HG03565 (cell line): ENCODE data around the gene LIX1L.
A peak's percentile ranks its signal among the peaks of the same experiment; 100 is the strongest.

Experiments
- ATAC-seq: cut with Tn5 transposase; IDR thresholded peaks from one replicate; pipeline ENCODE4 v1.9.1; 2021; ENCODE audit warnings: mild to moderate bottlenecking, moderate library complexity; ENCODE audit not compliant: unreplicated experiment

LIX1L gene

DNA sequence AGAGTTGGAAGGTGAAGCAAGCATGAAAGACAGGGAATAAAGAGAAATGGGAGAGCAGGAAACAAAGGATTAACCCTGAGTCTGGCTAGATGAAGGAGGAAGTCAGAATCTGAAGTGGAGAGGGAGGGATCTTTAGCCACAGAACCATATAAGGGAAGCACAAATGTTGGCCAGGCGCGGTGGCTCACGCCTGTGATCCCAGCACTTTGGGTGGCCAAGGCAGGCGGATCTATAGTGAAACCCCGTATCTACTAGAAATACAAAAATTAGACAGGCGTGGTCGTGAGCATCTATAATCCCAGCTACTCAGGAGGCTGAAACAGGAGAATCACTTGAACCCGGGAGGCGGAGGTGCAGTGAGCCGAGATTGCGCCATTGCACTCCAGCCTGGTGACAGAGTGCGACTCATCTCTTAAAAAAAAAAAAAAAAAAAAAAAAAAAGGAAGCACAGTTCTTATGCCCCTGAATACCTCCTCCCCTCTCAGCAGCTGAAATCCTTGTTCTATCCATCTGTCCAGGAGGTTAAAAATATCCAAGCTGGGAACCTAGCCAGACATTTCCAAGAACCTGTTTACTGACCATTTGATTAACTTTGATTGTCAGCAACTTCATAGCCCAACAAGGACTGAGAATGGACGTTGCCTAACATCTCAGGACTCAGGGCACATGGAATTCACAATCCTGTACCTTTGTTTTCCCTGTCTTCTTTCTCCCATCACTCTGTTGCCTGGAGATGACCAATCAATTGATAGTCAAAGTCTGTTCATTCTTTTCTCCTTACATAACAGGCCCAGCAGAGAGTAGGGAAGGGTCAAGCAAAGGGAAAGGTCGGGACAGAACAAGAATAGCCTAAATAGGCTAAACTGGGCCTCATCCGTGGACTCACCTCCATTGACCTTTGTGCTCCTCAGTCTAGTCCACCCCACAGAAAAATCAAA is 28.0 kb upstream of the LIX1L start:
- ATAC-seq, result no peak

DNA sequence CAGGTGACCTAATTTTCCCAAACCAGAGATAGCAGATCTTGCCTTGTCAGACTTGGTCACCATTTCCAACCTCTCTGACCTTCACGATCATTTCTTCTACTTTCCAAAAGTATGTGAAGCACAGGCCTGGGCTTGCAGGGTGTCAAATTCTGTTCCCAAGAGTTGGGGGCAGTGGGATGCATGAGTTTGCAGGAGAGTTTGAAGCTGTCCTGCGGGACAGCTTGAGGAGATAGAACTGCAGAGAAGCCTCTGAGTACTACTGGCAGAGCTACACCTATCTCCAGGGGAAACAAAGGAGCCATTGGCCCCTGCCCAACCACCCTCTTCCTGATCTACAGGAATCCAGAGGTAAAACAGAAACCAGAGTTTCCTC is 27.3 kb upstream of the LIX1L start:
- no peak for ATAC-seq

DNA sequence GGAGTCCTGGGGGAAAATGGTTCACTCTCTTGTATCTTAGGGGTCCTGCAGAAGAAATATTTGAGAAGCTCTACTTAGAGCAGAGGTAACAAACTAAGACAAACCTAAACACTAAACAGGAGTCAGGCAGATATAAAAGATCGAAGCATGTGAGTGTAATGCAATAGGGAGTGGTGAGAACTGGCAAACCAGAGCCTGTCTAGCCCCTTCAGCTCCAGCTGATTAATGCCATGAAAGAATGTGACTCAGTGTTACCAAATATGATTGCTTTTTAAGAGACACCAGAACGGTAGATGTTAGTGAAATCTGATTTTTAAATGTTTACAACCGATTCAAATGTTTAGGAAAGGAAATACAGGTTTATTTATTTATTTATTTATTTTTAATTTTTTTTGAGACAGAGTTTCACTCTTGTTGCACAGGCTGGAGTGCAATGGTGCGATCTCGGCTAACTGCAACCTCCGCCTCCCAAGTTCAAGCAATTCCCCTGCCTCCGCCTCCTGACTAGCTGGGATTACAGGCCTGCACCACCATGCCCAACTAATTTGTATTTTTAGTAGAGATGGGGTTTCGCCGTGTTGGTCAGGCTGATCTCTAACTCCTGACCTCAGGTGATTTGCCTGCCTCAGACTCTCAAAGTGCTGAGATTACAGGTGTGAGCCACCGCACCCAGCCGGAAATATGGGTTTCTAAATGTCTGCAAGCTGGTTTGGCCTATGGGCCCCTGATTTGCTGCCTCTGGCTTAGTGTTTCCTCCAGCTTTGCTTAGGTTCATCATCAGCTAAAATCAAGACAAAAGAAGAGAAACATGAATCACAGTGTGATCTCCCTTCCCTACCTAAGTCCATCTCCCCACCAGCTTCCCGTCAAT is 26.4 kb upstream of the LIX1L start:
- ATAC-seq, result no peak

DNA sequence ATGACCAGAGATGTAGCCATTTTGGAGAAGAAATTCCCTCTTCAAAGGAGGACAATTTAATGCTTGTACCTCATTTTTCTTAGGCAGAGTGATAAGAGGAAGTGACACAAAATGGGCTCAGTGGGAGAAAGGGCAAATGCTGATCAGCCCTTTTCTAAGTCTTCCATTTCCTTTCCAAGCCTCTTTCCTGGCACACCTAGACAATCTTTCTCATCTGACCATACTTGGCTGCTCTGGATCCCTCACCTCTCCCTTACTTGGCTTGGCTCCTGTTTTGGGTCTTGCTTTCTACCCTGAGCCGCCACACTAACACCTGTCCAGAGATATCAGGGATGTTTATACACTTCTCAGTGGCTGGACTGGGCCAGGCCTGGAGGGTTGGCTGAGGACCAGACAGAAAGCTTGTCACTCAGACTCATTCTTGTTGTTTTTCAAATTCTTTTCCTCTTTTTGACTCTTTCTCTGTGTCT is 25.4 kb upstream of the LIX1L start:
- ATAC-seq, result no peak

DNA sequence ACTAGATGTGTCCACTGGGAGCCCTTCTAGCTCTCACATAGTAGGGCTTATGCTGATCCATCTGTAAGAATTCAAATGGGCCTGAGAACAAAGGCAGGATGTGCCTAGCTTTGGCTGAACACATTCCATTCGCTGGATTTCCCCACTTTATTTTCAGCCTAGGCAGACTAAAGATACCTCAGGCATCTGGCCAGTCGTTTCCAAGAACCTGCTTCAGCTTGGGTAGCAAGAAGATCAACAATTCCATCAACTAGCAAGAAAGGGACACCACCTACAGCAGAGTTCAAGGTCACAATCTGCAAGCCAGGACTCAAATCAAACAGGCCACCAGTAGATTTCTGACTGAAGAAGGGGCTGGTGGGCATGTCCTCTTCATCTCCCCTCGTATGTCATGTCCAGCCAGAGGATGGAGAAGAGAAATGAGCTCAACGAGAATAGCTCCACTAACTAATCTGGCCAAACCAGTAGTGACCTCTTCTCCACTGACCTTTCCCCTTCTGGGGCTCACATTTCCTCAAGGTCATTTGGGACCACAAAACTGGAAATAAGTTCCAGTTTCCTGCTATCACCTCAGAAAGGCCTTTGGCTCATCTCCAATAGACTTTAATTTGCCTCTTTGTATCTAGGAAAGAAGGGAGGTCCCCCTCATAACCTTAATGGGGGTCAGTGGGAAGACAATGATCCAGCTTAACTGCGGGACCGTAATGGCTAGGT is 24.4 kb upstream of the LIX1L start:
- no peak for ATAC-seq

DNA sequence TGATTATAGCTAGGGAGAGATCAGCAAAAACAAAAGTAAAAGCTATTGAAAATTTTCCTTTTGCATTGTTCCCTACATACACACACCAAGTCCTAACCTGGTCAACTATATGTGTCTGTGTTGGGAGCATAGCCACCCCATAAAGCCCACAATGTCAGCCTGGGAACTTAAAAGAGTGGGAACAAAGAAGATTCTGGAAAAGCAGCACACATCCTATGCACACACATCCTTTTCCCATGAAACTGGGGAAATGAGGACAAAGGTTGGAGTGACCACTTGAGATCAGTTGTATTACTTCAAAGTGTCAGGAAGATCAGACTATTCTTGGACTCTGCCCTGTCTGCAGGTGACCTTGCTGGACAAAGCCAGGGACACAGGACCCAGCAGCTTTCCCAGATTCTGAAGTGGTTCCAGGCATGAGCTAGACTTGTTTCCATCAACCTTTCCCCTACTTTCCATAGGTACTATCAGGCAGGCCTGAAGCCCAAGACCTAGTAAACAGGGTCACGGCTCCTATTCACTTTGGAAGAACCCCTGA is 22.7 kb upstream of the LIX1L start:
- no peak for ATAC-seq

DNA sequence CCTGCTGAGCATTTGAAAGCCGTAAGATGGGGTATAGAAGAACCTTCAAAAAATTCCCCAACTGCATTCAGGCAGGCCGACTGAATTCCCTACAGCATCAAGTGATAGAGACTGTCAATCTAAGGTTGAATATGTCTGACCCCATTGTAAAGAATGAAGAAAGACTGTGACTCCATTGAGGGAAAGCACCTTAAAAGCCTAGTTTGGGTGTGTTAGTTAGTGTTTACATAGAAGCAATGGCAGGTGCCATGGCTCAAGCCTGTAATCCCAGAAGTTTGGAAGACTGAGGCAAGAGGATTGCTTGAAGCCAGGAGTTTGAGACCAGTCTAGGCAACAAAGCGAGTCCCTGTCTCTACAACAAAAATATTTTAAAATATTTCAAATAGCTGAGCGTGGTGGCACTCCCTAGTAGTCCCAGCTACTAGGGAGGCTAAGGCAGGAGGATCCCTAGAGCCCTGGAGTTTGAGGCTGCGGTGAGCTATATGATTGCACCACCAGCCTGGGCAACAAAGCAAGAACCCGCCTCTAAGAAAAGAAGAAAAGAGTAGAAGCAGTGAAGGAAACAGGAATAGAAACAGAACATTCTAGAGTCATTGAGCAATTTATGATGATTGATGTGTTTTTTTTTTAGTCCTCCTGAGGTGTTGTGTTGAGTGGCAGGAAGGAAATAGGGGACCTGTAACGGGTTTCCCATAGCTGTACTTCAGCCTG is 22.1 kb upstream of the LIX1L start:
- peak; percentile 23 for ATAC-seq

DNA sequence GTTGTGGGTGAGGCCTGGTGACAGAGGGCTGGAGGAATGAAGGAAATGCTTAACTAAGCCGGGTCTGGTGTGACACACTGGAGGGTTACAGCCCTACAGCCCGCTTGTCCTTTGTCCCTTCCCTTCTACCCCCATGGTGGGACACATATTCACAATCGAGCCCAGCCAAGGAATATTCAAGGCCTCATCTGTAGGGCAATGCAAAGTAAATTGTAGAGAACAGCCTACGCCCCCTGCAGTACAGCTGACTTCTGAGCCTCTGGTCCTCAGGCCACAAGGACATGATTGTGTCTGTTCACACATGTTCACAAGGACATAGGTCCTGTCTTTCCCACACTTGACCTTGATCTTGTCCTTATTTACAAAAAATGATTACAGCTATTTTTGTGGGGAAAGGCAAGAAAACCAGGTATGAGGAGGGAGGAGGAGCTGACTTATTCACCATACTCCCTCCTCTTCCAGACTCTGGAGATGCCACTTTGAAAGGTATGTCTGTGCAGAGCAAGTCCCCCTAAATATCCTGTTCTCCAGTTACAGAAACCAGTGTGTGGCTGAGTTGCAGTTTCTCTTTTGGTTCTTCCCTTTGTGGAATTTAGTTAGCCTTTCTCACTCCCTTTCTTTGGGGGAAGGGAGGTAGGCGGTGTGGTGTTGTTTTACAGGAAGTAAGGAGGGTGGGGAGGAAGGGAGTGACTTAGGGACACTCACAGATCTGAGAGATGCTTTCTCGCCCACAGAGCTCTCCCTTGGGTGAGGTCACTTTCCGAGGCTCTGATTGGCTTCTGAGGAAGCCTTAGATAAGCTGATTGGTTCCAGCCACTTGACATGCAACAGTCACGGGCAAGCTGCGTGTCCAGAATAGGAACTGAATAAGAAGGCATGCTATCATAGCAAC is 21.3 kb upstream of the LIX1L start:
- ATAC-seq, result peak; percentile 71

DNA sequence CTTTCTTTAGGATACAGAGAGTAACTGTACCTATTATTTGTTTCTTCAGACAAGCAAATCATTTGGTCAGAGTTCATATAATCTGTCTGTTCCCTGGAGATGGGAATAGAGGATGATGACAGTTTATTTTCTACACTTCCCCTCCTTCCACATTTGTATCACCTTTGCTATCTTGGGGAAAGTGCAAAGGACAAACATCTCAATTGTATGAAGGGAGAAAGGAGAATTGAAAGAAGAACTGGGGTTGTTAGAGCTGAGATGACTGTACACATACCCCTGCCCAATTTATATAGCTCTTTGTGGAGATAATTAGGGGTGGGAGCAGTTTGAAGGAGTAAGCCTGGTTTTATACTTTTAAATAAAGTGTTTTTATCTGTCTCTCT is 20.6 kb upstream of the LIX1L start:
- no peak for ATAC-seq

DNA sequence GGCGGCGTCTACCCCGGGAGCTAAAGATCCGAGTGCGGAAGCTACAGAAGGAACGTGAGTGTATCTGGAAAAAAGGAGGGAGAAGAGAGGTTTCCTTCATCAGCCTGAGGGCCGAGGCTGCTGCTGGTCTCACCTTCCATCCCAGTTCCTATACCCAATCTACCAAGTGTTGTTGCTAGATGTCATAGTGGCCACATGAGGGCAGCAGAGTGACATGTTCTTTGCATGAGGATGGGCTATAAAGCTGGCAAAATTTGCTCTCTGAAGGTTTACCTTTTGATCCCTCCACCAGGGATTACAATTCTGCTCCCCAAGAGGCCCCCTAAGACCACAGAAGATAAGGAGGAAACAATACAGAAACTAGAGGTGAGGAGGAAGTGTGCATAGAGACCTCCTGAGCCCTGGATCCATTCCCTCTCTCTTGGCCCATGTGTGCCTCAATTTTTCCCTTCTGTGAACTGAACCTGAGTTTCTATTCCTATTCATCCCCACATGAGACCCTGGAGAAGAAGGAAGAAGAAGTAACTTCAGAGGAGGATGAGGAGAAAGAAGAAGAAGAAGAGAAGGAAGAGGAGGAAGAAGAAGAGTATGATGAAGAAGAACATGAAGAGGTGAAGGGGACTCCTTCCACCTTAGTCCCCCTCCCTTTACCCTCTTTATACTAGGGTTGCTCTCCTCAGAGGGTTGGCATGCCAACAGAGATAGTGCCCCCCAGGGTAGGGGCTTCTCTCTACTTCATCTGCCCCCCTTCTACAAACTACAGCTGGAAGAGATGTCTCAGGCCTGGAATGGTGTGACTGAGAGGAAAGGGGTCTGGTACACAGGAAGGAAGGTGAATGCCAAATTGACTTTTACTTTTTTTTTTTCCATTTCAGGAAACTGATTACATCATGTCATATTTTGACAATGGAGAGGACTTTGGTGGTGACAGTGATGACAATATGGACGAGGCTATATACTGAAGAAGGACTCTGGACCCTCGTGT is 20.0 kb upstream of the LIX1L start:
- no peak for ATAC-seq

DNA sequence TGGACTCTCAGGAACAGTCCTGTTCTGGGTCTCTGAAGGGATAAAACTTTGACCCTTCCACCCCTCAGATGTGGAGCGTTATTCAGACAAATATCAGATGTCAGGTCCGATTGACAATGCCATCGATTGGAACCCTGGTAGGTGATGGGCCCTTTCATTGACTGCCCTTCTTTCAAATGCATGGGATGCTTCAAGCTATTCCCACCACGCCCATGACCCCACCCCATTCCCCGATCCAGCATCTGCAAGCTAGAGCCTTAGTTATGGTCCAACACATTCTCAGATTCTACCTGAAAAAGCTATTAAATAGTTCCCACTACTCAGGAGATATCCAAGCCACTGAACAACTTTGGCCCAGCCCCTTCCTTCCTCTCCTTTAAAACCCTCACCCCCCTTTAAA is 19.2 kb upstream of the LIX1L start:
- no peak for ATAC-seq

DNA sequence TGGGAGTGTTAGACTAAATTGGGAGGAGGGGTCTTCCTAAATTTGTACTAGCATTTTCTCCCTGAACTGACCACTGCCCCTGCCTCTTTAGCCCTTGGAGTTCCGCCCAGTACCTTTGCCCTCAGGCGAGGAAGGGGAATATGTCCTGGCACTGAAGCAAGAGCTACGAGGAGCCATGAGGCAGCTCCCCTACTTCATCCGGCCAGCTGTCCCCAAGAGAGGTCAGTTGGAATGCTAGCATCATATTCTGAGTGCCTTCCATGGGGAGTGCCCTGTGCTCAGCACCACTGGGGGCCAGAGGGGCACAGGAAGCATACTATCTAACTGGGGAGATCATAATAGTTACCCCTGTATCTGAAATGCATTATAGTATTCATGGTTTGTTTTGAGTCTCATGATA is 17.4 kb upstream of the LIX1L start:
- no peak for ATAC-seq

DNA sequence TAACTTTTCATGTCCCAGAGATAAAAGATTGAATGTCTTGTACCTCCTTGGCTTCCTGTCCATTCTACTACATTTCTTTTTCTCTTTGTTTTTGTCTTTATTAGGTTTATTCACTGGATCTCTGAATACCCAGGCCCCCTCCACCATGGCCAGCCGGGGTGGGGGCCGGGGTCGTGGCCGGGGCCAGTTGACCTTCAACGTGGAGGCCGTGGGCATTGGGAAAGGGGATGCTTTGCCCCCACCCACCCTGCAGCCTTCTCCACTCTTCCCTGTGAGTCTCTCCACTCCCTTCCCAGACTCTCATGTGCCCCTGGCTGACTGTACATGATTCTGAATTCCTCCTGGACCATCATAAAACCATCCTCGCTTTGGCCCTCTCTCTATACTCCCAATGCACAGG is 16.9 kb upstream of the LIX1L start:
- ATAC-seq, result no peak

DNA sequence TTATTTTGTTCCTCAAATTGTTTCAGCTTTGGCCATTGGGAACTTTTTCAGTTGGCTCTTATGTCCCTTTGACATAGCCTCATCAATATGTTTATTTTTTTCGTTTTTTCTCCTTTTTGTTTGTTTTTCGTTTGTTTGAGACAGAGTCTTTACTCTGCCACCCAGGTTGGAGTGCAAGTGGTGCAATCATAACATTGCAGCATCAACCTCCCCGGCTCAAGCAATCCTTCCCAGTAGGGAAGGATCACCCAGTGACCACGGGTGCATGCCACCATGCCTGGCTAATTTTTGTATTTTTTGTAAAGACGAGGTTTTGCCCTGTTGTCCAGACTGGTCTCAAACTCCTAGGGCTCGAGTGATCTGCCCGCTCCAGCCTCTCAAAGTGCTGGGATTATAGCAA is 14.8 kb upstream of the LIX1L start:
- no peak for ATAC-seq

DNA sequence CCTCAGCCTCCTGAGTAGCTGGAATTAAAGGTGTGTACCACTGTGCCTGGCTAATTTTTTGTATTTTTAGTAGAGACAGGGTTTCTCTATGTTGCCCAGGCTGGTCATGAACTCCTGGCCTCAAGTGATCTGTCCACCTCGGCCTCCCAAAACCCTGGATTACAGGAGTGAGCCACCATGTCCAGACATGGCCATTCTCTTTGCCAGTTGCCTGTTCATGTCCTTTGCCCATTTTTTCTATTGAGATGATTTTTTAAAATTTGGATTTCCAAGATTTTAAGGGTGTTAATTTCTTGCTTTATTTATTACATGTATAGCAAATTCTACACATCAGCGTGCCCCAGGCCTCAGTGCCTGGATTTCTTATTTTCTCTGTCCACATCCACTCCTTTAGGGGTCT is 9.5 kb upstream of the LIX1L start:
- no peak for ATAC-seq

DNA sequence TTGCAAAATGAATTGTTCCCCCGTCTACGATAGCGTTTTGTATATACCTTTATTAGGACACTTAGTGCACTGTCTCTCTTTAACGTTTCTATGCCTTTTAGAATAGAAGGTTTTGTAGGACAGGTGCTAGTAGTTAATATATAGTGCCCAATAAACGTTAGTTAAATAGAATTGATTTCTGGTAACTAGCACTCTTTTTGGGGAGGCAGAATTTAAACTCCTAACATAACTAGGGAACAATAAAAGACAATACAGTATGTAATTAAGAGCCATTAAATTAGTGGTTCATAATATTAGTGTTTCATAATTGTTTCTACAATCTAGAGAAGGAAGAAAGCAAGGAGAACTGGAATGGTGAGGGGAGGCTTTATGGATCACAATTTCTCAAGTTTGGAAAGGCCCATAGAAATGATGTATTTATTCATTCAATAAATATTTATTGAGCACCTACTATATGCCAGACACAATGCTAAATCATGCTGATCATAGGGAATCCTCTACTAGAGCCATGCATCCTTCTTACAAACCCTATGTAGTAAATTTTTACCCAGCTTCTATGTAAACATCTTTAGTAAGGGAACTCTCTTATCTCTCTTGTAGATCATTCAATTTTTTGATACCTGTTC is 7.4 kb upstream of the LIX1L start:
- no peak for ATAC-seq

DNA sequence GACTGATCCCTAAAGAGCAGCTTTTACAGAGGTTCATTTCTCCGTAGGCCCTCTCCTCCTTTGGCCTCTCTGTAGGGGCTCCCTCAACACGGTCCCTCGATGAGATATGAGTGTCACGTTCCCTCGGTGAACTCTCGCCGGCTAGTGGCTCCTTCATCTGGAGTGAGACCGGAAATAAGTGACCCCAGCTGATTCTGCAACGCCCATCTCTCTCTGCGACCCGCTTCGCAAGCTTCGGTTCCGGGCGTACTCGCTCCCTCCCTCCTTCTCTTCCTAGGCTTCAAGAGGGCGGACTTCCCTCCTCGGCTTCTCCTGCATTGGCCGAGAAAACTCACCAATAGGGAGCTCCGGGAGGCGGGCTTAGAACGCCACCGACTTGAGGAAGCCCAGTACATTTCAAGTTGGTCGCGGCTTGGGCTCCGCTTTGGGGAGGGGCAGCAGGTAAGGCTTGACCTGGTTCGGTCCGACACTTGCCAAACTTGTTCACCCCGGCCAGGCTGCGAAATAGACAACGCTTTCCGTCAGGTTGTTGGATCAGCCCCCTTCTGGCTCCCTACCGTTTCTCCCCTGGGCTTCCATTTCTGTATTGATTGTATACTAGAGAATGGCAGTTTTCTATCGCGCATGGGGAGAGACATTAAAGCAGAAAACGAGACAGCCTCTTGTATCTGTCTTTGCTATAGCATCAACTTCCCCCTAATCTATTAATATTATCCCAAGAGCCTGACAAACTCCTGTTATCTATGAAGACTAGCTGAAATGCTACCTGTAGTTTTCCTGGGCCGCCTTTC is 6.7 kb upstream of the LIX1L start, which contains the start of the genes ANKRD34A and POLR3GL:
ANKRD34A (minus strand) TSS at position 248 of the 791 bp plus-strand sequence. CDS start 2,816 bp downstream, outside the sequence.
POLR3GL (plus strand) TSS at position 363 of the 791 bp plus-strand sequence. CDS start 10,176 bp downstream, outside the sequence.
- peak; percentile 67 for ATAC-seq
